HG03159 (cell line): ENCODE data around the gene COLQ.
A peak's percentile ranks its signal among the peaks of the same experiment; 100 is the strongest.
"Not testable (repeated sequence)": the region's sequence is repeated elsewhere in the genome, so short reads cannot be mapped to it uniquely, and the experiment has no call there.

Experiments used
- ATAC-seq: cut with Tn5 transposase; IDR thresholded peaks from one replicate; pipeline ENCODE4 v1.9.1; 2021; ENCODE audit warnings: mild to moderate bottlenecking, moderate library complexity; ENCODE audit not compliant: unreplicated experiment

COLQ gene

DNA sequence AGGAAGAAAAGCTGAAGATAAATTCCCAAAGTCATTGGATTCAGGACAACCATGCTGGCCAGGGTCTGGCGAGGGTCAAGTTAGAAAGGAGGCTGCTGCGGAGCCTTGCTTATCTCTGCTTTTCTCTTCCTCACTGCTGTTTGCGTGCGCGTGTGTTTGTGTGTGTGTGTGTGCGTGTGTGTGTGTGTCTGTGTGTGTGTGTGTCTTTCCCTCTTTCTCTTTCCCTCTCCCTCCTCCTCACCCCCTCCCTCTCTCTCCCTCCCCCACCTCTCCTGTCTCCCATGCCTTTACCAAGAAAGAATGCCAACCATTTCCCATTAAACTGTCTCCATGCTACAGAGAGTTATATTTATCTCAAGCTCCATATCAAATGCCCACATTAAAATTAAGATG is at the start of gene COLQ:
COLQ (minus strand) TSS at position 134 of the 393 bp plus-strand sequence; CDS start at position 53, 81 bp downstream.
- ATAC-seq: no peak

- ATAC-seq: no peak
These were observed 41.7 kb upstream of the COLQ start for GRCh38 chr3:15563190-15563589.

DNA sequence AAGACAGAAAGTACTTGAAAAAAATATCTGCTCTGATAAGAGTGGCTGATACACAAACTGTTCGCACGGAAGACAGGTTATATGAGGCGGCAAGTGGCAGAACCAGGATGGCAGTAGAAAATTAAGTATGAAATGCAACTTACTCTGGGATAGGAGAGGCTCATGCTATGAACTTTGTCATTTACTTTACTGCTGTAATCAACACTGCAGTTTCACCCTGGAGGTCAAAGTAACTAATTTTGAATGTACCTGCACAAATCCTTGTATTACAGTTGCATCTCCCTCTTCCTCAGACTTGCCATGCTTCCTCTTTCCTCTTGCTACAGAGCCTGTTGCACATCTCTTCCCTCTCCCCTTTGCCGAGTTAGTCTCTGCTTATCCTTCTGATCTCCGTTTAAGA is 41.1 kb upstream of the COLQ start:
- ATAC-seq: no peak

DNA sequence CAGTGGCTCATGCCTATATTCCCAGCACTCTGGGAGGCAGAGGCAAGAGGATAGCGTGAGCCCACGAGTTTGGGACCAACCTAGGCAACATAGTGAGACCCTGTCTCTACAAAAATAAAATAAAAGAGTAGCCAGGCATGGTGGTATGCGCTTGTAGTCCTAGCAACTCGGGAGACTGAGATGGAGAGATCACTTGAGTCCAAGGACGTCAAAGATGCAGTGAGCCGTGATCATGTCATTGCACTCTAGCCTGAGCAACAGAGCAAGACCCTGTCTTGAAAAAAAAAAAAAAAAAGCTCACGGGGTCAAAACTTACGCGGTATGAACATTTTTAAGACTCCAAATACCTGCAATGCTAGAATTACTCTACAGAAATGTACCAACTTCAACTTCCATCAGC is 37.1 kb upstream of the COLQ start:
- no peak for ATAC-seq

GRCh38 chr3:15557511-15557946 is 36.0 kb upstream of the COLQ start:
- peak; percentile 63 for ATAC-seq

GRCh38 chr3:15556512-15556911 is 35.0 kb upstream of the COLQ start:
- ATAC-seq: peak; percentile 89

DNA sequence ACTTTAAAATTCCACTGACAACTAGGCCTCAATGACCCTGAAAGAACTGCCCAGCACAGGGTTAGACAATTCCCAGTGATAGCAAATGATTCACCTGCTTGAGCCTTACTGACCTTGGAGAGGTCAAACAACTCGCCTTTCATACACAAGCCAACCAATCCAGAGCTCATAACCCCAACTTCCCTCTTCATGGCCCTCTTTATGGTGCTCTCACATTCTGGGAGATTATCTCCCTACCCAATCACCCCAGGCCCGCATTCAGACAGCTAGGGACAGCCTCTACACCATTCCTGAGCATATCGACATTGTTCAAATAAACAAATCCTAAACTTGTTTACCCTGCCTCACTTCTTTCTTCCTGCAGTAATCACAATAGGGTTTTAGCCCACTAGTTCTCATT is 32.2 kb upstream of the COLQ start:
- no peak for ATAC-seq

DNA sequence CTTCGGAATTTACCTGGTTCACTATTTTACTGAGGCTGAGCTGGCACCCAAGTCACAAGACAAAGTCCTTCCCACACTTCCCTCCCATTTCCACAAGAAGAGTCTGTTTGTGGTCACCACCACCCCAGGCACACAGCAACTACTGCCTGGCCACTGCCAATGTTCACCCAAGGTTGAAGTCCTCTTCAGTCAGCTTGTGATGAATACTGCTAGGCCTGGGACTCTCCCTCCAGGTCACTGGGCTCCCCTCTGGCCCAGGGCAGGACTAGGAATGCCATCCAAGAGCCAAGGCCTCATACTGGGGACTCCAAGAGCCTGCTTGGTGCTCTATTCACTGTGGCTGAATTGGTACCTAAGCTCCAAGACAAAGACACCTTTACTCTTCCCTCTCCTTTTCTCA is 30.4 kb upstream of the COLQ start:
- no peak for ATAC-seq

DNA sequence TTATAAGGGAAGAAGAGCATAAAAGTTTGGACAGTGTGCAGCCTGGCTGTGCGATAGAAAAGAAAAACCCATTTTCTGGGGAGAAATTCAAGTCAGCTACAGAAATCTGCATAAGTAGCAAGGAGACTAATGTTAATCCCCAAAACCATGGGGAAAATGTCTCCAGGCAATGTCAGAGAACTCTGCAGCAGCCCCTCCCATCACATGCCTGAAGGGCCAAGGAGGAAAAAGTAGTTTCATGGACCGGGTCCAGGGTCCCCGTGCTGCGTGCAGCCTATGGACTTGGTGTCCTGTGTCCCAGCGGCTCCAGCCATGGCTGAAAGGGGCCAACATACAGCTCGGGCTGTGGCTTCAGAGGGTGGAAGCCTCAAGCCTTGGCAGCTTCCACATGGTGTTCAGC is 28.3 kb upstream of the COLQ start:
- no peak for ATAC-seq

DNA sequence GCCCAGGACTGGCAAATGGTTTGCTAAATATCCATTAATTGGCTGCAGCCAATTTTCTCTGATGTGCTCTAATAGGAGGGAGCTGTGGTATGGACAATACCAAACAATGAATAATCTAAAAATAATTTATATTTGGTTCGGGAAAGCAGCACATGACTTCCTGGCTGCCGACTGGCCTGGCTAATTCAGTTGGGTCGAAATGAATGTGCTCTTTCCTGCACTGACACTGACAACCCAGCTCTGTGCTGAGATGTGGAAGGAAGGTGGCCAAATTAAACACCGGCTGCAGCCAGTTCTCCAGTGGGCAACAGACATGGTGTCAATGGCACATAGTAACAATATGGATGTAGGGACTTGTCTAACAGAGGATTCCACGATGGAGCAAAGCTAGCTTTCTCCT is 21.1 kb upstream of the COLQ start:
- no peak for ATAC-seq

DNA sequence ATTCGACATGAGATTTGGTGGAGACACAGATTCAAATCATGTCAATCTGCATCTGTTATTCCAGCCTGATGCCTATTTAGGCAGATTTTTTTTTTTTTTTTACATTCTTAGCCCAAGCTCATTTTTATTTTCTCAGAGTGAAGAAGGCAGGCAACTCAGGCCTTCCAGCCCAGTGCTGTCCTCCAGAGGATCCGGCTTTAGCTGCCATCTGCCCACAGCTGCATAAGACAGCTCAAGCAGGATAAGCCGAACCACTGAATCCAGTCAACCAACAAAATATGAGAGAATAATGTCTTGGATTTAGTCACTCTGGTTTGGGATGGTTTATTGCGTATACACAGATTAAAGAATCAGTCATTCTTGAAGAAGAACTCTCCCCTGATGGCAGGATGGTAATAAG is 19.9 kb upstream of the COLQ start:
- ATAC-seq: no peak

DNA sequence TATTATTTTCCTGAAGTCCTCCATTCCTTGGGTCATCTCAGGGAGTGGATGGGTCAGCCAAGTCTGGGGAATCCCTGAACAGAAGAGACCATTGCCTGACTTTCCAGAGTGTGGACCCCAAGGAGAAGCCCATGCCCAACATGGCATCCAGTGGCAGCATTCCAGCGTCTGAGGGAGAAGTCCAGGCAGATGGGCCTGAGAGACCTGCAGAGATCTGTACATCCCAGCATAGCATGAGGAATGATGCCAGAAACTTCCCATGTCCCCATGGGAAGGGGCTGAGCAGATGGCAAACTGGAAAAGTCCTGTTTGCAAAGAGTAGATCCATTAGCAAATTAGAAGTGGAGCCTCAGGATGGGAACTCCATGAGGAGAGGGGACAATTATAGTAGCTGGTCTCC is 17.6 kb upstream of the COLQ start:
- no peak for ATAC-seq

DNA sequence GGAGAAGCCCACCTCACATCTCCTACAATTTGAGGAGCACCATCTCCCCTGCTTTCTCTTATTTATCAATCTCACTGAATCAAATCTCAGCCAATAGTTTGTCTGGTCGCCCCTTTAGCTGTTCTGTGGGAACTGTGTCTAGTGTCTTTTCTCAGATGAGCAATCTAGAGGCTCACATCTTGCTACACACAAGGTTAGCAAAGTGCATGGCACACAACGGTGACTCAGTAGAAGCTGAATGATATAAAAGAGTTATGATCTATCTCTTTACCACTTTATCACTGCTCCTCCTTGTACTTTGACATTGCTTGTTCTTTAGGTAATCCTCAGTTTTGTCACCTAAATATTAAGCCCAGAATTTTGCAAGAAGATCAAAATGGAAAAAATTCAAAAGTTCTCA is 16.8 kb upstream of the COLQ start:
- no peak for ATAC-seq

DNA sequence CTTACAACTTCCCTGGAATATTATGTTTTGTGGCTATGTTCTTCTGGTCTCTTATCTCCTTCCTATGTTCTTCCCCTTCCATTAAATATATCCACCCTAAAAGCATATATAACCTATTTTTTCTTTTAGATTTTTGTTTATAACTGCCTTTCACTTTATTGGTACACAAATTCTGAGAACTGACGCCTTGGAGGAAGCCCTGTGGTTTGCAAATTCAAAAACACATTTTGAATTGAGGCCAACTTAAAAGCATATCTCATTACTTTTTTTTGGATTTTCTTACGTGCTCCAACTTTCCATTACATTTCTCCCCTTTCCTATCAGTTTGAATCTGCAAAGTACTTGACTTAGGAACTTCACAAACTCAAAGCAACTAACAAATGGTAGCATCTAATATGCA is 15.3 kb upstream of the COLQ start:
- no peak for ATAC-seq

DNA sequence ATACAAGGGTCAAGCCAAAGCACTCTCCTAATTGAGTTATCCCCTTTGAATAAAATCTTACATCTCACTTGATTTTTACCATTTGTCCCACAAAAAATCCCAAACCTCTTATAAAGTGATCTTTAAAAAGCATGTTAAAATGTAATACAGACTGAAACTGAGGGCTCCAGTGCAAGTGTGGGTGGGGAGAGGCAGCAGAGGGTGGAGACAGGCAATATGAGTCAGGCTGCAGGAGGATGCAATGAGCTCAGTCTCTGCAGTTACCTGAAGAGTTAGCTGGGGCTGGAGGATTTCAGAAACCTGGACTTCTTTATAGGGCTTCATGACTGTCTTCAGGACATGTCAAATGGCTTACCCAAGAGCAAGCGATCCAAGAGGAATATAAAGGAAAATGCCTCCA is 14.2 kb upstream of the COLQ start:
- no peak for ATAC-seq

DNA sequence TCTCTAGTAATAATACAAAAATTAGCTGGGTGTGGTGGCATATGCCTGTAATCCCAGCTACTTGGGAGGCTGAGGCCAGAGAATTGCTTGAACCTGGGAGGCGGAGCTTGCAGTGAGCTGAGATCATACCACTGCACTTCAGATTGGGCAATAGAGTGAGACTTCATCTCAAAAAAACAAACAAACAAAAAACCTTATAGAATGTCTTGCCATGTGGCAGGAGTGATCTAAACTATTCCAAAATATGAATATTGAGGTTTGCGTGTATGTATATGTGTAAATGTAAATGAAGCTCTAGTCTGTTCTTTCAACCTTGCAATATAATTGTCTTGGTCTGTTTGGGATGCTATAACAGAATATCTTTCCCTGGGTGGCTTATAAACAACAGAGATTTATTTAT is 11.1 kb upstream of the COLQ start:
- not testable (repeated sequence) for ATAC-seq

GRCh38 chr3:15531346-15531745 is 9.8 kb upstream of the COLQ start:
- ATAC-seq: no peak

- no peak for ATAC-seq
These were observed 7.5 kb upstream of the COLQ start for GRCh38 chr3:15528854-15529537.

DNA sequence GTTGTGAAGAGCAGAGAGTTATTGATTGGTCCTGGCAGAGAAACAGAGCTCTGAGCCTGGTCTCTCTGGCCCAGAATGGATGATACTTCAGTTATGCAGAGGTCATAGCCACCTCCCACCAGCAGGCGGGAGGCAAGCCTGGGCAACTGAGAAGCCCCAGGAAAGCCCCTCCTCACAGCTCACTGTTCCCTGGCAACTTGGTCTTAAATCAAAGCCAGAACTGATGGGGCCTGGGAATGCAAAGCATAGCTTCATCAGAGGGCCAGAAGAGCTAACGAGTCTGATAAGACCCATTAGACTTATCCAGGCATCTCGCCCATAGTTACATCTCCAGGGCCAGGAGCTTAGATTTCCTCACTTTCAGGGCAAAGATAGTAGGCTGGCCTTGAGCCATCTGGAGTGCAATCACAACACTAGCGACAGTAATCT is 5.5 kb upstream of the COLQ start:
- no peak for ATAC-seq

DNA sequence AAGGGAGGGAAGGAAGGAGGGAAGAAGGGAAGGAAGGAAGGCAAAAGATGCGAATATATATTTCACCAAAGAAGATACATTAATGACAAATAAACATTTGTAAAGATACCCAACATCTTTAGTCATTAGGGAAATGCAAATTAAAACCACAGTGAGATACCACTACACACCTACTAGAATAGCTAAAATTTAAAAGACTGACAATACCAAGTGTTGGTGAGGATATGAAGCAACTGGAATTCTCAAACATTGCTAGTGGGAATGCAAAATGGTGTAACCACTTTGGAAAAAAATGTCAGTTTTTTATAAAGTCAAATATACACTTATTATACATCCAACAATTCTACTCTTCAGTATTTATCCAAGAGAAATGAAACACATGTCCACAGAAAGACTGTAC is 4.3 kb upstream of the COLQ start:
- no peak for ATAC-seq

DNA sequence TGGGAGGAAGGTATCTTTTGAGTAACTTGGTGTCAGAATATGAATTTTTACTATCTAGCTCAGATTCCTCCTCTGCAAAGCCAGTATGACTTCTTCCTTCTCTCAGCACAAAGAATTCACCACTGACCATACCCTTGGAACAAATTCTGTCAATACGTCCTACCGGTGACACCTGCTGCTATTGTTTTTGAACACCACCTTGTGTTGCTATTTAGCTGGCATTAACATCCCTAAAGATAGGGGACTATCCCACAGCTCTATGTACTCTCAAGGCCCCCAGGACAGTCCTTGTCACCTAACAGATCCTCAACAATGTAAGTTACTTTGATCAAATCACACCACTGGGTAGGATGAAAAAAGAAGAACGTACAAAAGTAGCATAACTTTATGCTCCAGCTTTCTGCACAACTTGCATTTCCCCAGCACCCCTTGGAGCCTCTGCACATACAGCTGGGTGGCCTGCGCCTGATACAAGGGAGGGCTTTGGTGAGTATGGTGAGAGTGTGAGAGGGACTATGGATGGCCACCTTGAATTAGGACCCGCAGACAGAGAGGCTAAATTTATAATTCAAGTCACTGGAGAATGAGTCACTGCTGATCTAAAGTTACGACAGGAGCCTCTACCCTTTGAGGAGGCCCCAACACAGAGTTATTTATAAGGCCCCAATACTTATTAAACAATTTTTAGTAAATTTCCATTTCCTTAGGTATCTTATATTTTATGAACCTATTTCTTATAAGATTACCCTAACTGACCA is 2.3 kb upstream of the COLQ start:
- ATAC-seq: no peak

GRCh38 chr3:15522016-15522415 is 510 bp upstream of the COLQ start:
- ATAC-seq: no peak
